LNCaP clone FGC (cell line): Measurements from ENCODE around the gene IMMP2L.

Experiments
- DNase-seq: peaks from one replicate; pipeline ENCODE4 v3.0.0-alpha.2; 2011; ENCODE audit warnings: low read depth
- H3K4me3 ChIP-seq: 2 replicates; pipeline ENCODE4 v1.5.1; 2011; ENCODE audit warnings: mild to moderate bottlenecking, low read depth, low read length, control low read depth
- TF ChIP-seq, protein P1 (sequence below): IDR thresholded peaks from 2 replicates; pipeline ENCODE4 v1.5.1; 2012; ENCODE audit warnings: mild to moderate bottlenecking; ENCODE audit not compliant: control insufficient read depth, insufficient read depth; ENCODE audit errors: extremely low read depth

IMMP2L gene

DNA sequence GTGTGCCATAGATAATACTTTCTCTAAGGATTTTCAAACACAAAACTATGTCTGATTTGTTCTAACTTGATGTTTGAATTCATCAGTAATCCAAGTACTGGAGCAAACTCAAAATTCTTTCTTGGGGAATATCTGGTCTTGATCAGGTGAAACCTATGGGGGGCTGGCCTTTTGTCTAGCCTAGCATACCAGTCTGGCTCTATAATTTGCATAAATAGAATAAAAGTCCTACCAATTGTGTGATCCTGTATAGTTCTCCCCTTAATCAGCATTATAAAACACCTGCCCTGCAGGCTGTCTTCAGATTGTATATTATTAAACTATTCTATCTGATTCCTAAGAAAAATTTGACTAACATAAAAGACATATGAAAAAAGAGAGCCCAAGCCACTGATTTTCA lies 705.2 kb downstream of the IMMP2L start:
- TF ChIP-seq, protein P1, sequence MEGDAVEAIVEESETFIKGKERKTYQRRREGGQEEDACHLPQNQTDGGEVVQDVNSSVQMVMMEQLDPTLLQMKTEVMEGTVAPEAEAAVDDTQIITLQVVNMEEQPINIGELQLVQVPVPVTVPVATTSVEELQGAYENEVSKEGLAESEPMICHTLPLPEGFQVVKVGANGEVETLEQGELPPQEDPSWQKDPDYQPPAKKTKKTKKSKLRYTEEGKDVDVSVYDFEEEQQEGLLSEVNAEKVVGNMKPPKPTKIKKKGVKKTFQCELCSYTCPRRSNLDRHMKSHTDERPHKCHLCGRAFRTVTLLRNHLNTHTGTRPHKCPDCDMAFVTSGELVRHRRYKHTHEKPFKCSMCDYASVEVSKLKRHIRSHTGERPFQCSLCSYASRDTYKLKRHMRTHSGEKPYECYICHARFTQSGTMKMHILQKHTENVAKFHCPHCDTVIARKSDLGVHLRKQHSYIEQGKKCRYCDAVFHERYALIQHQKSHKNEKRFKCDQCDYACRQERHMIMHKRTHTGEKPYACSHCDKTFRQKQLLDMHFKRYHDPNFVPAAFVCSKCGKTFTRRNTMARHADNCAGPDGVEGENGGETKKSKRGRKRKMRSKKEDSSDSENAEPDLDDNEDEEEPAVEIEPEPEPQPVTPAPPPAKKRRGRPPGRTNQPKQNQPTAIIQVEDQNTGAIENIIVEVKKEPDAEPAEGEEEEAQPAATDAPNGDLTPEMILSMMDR = no peak
- no peak overlapping the region for H3K4me3 ChIP-seq
- DNase-seq = no peak

DNA sequence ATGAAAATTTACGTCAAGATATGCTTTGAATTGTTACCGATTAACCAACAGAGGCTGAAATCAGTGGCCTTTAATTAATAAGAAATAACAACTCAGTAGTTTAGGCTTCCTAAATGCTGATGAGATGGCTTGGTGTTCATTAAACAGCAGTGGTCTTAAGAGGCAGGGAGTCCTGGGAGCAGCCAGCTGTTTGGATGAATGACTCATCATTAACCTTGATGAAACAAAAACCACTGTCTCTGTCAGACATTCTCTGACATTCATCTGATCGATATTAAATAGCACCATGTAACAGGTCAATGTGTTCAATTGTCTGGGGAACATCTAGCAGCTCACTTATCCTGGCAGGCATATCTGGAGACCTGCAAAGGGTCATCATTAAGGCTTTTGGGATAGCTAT lies 705.6 kb downstream of the IMMP2L start:
- no peak overlapping the region for H3K4me3 ChIP-seq
- TF ChIP-seq, protein P1 = no peak
- DNase-seq = no peak

DNA sequence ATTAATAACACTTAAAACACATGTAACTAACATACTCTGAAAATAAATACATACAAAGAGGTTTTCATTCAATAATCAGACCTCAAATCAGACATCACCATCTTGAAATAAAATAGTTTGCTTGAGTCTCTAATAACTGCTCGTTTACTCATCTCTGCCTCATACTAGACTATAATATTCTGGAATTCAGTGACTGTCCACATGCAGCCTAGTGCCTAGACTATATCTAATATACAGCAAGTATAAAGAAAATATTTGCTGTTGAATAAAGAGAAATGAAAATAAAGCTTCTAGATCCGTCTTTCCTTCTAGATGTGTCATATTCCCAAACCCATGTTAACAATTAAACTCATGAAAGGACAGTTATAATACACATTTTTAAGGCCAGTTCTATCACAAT lies 707.6 kb downstream of the IMMP2L start:
- no peak overlapping the region for H3K4me3 ChIP-seq
- DNase-seq = no peak
- TF ChIP-seq, protein P1 = no peak

DNA sequence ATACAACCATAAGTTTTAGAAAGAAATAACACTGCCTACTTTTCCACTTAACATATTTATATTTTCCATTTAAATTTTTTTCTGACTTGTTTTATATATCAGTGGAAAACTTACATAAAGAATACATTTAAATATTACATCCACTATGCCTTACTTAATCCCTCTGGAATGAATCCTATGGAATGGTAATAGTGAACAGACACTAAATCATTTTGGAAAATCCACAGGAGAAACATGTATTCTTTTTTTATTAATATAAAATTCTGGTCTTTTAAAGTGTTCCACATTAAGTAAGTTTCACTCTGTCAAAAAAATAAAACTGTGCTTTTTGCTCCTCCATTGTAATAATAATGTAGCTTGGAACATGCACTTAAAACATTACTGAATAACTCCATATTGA lies 708.1 kb downstream of the IMMP2L start:
- no peak overlapping the region for H3K4me3 ChIP-seq
- DNase-seq = no peak
- TF ChIP-seq, protein P1 = no peak

DNA sequence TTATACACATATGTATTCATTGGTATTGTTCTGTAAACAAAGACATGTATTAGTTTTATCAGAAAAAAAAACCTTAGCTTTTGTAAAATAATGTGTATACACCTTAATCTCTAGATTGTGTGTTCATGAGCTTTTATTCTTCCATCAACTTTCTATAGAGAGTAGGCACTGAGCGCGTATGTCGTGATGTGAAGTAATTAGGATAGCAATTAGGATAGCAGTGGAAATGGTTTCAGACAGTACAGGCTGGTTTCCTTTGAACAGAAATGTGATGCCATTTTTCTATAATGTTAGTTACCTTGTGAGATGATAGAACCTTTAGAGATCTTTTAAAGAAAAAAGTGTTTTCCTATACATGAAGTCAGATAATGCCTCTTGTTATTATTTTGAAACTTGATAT lies 709.0 kb downstream of the IMMP2L start:
- DNase-seq = no peak
- H3K4me3 ChIP-seq = no peak overlapping the region
- TF ChIP-seq, protein P1 = no peak

DNA sequence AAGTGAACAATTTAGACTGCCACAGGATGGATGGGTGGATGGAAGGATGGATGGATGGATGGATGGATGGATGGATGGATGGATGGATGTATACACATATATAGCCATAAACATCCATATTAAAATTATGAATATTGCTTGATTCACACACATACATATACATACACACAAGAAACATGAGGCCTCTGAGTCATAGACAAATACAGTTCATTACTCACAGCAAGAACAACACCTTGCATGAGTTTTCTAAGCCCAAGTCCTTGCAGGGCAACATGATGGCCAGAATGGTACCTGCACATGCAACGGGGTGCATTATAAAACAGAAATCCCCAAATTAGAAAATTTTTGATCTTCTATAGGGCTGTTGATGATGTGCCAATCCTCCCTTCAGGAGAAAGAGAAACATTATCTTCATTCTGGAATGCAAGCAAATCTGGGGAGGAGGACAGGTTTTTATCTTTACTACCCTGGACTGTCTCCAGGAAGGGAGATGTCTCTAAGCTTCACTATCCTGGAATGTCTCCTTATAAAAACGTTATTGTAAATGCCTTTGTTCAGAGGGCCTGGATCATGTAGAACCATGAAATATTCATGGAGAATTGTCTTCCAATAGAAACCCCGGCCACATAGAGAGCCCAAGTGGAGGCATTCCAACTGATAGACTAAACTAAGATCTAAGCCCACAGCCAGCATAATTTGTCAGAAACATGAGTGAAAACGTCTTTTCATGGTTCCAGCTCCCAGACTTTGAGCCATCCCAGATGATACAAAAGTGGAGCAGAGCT lies 709.9 kb downstream of the IMMP2L start:
- peak; percentile 28 for DNase-seq
- TF ChIP-seq, protein P1 = no peak
- no peak overlapping the region for H3K4me3 ChIP-seq

DNA sequence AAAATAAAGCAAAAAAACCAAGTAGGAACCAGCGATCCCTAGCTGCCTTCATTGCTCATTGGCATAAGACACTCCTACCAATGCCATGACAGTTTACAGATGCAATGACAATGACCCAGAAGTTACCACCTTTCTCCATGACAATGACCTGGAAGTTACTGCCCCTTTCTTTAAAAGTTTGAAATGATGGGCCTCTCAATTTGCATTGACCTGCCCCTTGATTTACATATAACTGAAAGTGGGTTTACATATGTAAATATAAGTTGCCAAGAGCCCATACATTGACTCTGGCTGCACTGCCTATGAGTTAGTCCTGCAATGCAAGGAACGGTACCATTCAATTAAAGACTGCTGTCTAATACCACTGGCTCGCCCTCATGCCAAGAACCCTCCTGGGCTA lies 712.1 kb downstream of the IMMP2L start:
- DNase-seq = no peak
- no peak overlapping the region for H3K4me3 ChIP-seq
- TF ChIP-seq, protein P1 = no peak
